Smooth muscle cell (in vitro differentiated cells): ENCODE measurements around the gene FMNL3. TPM values are rescaled to one million over a fixed set of nuclear protein-coding genes. Genes with fewer than 3 reads are reported as not detected.

Source experiments
- DNase-seq: peaks from one replicate; lab custom pipeline; 2025; ENCODE audit not compliant: unreplicated experiment; lab: John Stamatoyannopoulos, UW
- H2AFZ ChIP-seq: fragments of 200-600 bp; sonication (generic); 2 replicates; pipeline ENCODE4 v1.6.0; 2016; ENCODE audit warnings: antibody characterized with exemption, low read depth, mild to moderate bottlenecking
- H3F3A ChIP-seq: fragments of 200-600 bp; sonication (generic); 2 replicates; pipeline ENCODE4 v1.6.0; 2017; ENCODE audit warnings: antibody characterized with exemption, low read depth
- H3K27ac ChIP-seq: fragments of 200-600 bp; sonication (generic); 2 replicates; pipeline ENCODE4 v1.5.1; 2016; ENCODE audit warnings: low read depth, mild to moderate bottlenecking
- H3K27me3 ChIP-seq: fragments of 200-600 bp; sonication (generic); 2 replicates; pipeline ENCODE4 v1.6.1; 2016; ENCODE audit warnings: low read depth, mild to moderate bottlenecking
- H3K36me3 ChIP-seq: fragments of 200-600 bp; sonication (generic); 2 replicates; pipeline ENCODE4 v1.5.1; 2016; ENCODE audit warnings: low read depth
- H3K4me1 ChIP-seq: fragments of 200-600 bp; sonication (generic); 2 replicates; pipeline ENCODE4 v1.5.1; 2016; ENCODE audit warnings: low read depth
- H3K4me2 ChIP-seq: fragments of 200-600 bp; sonication (generic); 2 replicates; pipeline ENCODE4 v1.6.0; 2016; ENCODE audit warnings: mild to moderate bottlenecking
- H3K4me3 ChIP-seq: fragments of 200-600 bp; sonication (generic); 2 replicates; pipeline ENCODE4 v1.5.1; 2016; ENCODE audit warnings: mild to moderate bottlenecking
- H3K79me2 ChIP-seq: fragments of 200-600 bp; sonication (generic); 2 replicates; pipeline ENCODE4 v1.6.0; 2016; ENCODE audit warnings: low read depth, mild to moderate bottlenecking
- H3K9ac ChIP-seq: fragments of 200-600 bp; sonication (generic); 2 replicates; pipeline ENCODE4 v1.6.0; 2016; ENCODE audit warnings: low read depth
- H3K9me3 ChIP-seq: fragments of 200-600 bp; sonication (generic); replicated peaks from 2 replicates; pipeline ENCODE4 v1.5.1; 2016; ENCODE audit warnings: low read depth
- H4K20me1 ChIP-seq: fragments of 200-600 bp; sonication (generic); 2 replicates; pipeline ENCODE4 v1.6.0; 2016; ENCODE audit warnings: low read depth
- WGBS: methylation state at CpG from one replicate; pipeline ENCODE4 v1.1.7; 2016; ENCODE audit warnings: low lambda C conversion rate; 5-methylcytosine and 5-hydroxymethylcytosine counted together
- polyA plus RNA-seq: library from polyadenylated mRNA; unstranded; fragments of >200 nt; fragmentation: Nextera tagmentation; extraction: Ambion mirVana; gene quantifications from 2 replicates; pipeline ENCODE4 v1.2.1, GENCODE V29; 2016
- total RNA-seq: library from RNA; depleted of rRNA; stranded (reverse); fragments of >200 nt; gene quantifications from 2 replicates; pipeline ENCODE4 v1.2.3, GENCODE V29; 2014
- TF ChIP-seq, protein P1 (sequence below): fragments of 200-600 bp; sonication (generic); IDR thresholded peaks from 2 replicates; pipeline ENCODE4 v1.5.1; 2017; ENCODE audit warnings: borderline replicate concordance, mild to moderate bottlenecking, antibody characterized with exemption; ENCODE audit not compliant: insufficient read depth, poor library complexity, severe bottlenecking

The FMNL3 gene
- total and polyA plus RNA-seq, 2 experiments from 2014 or later, result 18.3 to 21.7 TPM

DNA sequence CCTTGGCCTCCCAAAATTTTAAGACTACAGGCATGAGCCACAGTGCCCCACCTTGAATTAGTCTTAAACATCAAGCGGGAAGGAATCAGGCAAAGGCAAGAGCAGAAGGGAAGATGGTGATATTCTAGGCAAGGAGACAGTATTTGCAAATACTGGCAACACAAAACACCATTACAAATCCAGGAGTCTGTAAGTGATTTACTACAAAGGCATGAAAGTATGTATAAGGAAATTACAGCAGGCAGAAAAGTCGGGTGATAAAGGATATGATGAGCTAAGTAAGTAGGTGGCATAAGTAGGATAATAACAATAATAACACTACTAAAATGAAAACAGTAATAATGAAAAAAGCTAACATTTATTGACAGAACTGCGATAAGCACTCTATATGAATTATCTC lies 28.5 kb downstream of the FMNL3 start:
- WGBS, result 83% methylated on average over 3 of the region's 3 CpGs
- no peak for DNase-seq
- TF ChIP-seq, protein P1, sequence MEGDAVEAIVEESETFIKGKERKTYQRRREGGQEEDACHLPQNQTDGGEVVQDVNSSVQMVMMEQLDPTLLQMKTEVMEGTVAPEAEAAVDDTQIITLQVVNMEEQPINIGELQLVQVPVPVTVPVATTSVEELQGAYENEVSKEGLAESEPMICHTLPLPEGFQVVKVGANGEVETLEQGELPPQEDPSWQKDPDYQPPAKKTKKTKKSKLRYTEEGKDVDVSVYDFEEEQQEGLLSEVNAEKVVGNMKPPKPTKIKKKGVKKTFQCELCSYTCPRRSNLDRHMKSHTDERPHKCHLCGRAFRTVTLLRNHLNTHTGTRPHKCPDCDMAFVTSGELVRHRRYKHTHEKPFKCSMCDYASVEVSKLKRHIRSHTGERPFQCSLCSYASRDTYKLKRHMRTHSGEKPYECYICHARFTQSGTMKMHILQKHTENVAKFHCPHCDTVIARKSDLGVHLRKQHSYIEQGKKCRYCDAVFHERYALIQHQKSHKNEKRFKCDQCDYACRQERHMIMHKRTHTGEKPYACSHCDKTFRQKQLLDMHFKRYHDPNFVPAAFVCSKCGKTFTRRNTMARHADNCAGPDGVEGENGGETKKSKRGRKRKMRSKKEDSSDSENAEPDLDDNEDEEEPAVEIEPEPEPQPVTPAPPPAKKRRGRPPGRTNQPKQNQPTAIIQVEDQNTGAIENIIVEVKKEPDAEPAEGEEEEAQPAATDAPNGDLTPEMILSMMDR, result no peak
- H3K4me1 ChIP-seq, result peaks cover 23% of the 10 kb centered on the region
- H3K27ac ChIP-seq, result no peak overlapping the region
- H3K36me3 ChIP-seq, result no peaks in the 10 kb centered on the region
- H3K4me2 ChIP-seq, result no peak overlapping the region
- peaks cover 44% of the 10 kb centered on the region for H4K20me1 ChIP-seq
- H3K4me3 ChIP-seq, result no peak overlapping the region
- peaks cover 83% of the 10 kb centered on the region for H3K79me2 ChIP-seq
- no peak overlapping the region for H3K9ac ChIP-seq
- H3K27me3 ChIP-seq, result no peaks in the 10 kb centered on the region
- H3K9me3 ChIP-seq, result no peaks in the 10 kb centered on the region
- peaks cover 14% of the 10 kb centered on the region for H3F3A ChIP-seq
- no peak overlapping the region for H2AFZ ChIP-seq

DNA sequence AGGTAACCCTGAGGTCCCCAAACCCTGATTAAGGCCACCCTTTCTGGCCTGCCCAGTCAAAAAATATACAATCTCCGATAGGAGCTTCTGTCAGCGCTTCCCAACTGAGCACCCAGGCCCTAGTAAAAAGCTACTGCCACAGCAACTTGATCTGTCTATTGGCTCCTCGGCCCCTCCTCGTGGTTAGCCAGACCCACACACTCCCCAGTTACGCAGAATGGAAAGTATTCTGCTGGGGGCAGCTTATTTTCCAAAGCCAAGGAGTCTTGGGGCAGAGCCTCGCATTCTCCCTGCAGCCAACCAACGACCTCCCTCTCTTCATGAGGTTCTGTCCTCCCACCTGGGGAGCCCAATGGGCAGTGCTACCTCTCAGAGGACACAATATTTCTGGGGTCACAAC lies 32.1 kb downstream of the FMNL3 start:
- Histone ChIP-seq H3K27me3 (no peaks in the 10 kb centered on the region), H3K9ac (peak overlapping the region; percentile 60), H3K4me1 (peaks cover 35% of the 10 kb centered on the region), H4K20me1 (peaks cover 38% of the 10 kb centered on the region), H3K9me3 (no peaks in the 10 kb centered on the region), H3K36me3 (no peaks in the 10 kb centered on the region), H3K4me3 (no peak overlapping the region), H3F3A (peaks cover 12% of the 10 kb centered on the region), H3K79me2 (peaks cover 63% of the 10 kb centered on the region), H2AFZ (no peak overlapping the region), H3K4me2 (peak overlapping the region; percentile 30), H3K27ac (peak overlapping the region; percentile 84)
- no peak for DNase-seq
- WGBS, result 33% methylated on average over 7 of the region's 7 CpGs
- TF ChIP-seq, protein P1, result no peak

DNA sequence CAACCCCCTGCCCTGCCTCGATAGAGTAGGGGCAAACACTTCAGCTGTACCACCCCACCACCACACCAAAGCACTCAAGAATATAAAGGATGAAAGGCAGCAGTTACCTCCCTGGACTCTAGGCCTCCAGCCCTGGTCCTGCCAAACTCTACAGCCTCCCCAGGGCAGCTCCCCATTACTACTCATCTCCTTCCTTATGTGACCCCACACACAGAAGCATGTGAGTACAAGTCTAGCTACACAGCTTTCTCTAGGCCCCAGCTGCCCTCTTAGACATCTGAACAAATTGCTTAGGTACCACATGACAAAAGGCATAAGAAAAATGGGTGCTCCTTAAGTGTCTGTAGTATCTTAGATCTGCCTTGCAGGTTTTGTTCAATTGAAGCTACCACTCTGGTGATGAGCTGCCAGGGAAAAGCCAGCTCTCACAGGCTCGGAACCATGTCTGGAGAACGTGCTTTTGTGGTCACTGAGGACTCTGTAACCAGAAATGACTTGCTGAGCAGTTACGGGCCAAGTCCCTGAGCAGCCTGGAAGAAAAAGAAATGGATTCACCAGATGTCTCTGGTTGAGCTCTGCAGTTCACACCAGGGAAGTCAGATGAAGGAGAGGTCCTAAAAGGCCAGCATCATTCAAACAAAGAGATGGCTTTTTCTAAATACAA lies 32.8 kb downstream of the FMNL3 start:
- TF ChIP-seq, protein P1, result no peak
- Histone ChIP-seq H3K9ac (peak overlapping the region; percentile 60), H3F3A (peaks cover 12% of the 10 kb centered on the region), H3K9me3 (no peaks in the 10 kb centered on the region), H3K27me3 (no peaks in the 10 kb centered on the region), H4K20me1 (peaks cover 33% of the 10 kb centered on the region), H3K27ac (peak overlapping the region; percentile 84), H3K36me3 (no peaks in the 10 kb centered on the region), H3K4me1 (peaks cover 35% of the 10 kb centered on the region), H2AFZ (no peak overlapping the region), H3K4me3 (no peak overlapping the region), H3K79me2 (peaks cover 63% of the 10 kb centered on the region), H3K4me2 (peak overlapping the region; percentile 30)
- 22% methylated on average over 4 of the region's 4 CpGs for WGBS
- DNase-seq, result no peak
